Mesenchymal stem cell (in vitro differentiated cells and primary cell): ENCODE results near the gene XIRP2.
"Not testable (repeated sequence)": the region's sequence is repeated elsewhere in the genome, so short reads cannot be mapped to it uniquely, and the experiment has no call there.

Experiments used
- DNase-seq: peaks from one replicate; pipeline ENCODE4 v3.0.0-alpha.2; 2013
- H2AFZ ChIP-seq: one replicate; pipeline ENCODE4 v1.6.1; 2013; ENCODE audit warnings: low read depth, mild to moderate bottlenecking, control low read depth, inconsistent platforms, low read length, moderate library complexity
- H2AK5ac ChIP-seq: 2 replicates; pipeline ENCODE4 v1.6.1; 2013; ENCODE audit warnings: low read length, moderate library complexity, mild to moderate bottlenecking, inconsistent platforms; ENCODE audit not compliant: severe bottlenecking
- H2BK120ac ChIP-seq: one replicate; pipeline ENCODE4 v1.6.1; 2013; ENCODE audit warnings: low read depth, mild to moderate bottlenecking, inconsistent platforms, low read length, moderate library complexity
- H2BK12ac ChIP-seq, 2 experiments: one replicate each; pipeline ENCODE4 v1.6.1; 2013; ENCODE audit warnings: inconsistent platforms in 2 of 2, low read length in 2 of 2, mild to moderate bottlenecking in 2 of 2, moderate library complexity in 2 of 2, control low read depth in 1 of 2
- H2BK15ac ChIP-seq: one replicate; pipeline ENCODE4 v1.6.1; 2013; ENCODE audit warnings: mild to moderate bottlenecking, low read depth, inconsistent platforms; ENCODE audit not compliant: poor library complexity, severe bottlenecking
- H2BK5ac ChIP-seq: 2 replicates; pipeline ENCODE4 v1.6.1; 2013; ENCODE audit warnings: low read depth, mild to moderate bottlenecking, low read length, control low read depth, inconsistent platforms; ENCODE audit not compliant: poor library complexity, severe bottlenecking
- H3K14ac ChIP-seq, 2 experiments: one replicate each; pipeline ENCODE4 v1.6.1; 2013; ENCODE audit warnings: inconsistent platforms in 2 of 2, low read length in 2 of 2, control low read depth in 1 of 2, mild to moderate bottlenecking in 1 of 2, moderate library complexity in 1 of 2
- H3K18ac ChIP-seq, 2 experiments: one replicate each; pipeline ENCODE4 v1.6.1; 2013; ENCODE audit warnings: inconsistent platforms in 2 of 2, low read length in 2 of 2, control low read depth in 1 of 2, low read depth in 1 of 2, mild to moderate bottlenecking in 1 of 2
- H3K23ac ChIP-seq, 2 experiments: one replicate each; pipeline ENCODE4 v1.6.1; 2013; ENCODE audit warnings: inconsistent platforms in 2 of 2, low read length in 2 of 2, mild to moderate bottlenecking in 2 of 2, moderate library complexity in 2 of 2, control low read depth in 1 of 2
- H3K27ac ChIP-seq: 2 replicates; pipeline ENCODE4 v1.5.1; 2013; ENCODE audit warnings: mild to moderate bottlenecking, moderate library complexity, low read length, control low read depth, inconsistent platforms; ENCODE audit not compliant: poor library complexity, severe bottlenecking
- H3K27me3 ChIP-seq, 2 experiments: 2 replicates each; pipeline versions ENCODE4 v1.6.1 to v1.7.0; 2013; ENCODE audit warnings: low read length in 2 of 2, mild to moderate bottlenecking in 2 of 2, moderate library complexity in 2 of 2, control low read depth in 1 of 2, inconsistent platforms in 1 of 2; ENCODE audit not compliant: control insufficient read depth in 1 of 2, insufficient read depth in 1 of 2
- H3K36me3 ChIP-seq, 2 experiments: 2 replicates each; pipeline versions ENCODE4 v1.6.1 to v1.7.0; 2013; ENCODE audit warnings: low read length in 2 of 2, control low read depth in 1 of 2, inconsistent platforms in 1 of 2, low read depth in 1 of 2, mild to moderate bottlenecking in 1 of 2; ENCODE audit not compliant: insufficient read depth in 2 of 2, control insufficient read depth in 1 of 2
- H3K4ac ChIP-seq, 2 experiments: one replicate each; pipeline ENCODE4 v1.6.1; 2013; ENCODE audit warnings: inconsistent platforms in 2 of 2, low read length in 2 of 2, mild to moderate bottlenecking in 2 of 2, moderate library complexity in 2 of 2, control low read depth in 1 of 2, low read depth in 1 of 2
- H3K4me1 ChIP-seq: 2 replicates; pipeline ENCODE4 v1.6.1; 2013; ENCODE audit warnings: low read depth, low read length, control low read depth; ENCODE audit not compliant: control insufficient read depth, insufficient read depth
- H3K4me2 ChIP-seq: 2 replicates; pipeline ENCODE4 v1.6.1; 2013; ENCODE audit warnings: low read length, mild to moderate bottlenecking, inconsistent platforms; ENCODE audit not compliant: poor library complexity, severe bottlenecking
- H3K4me3 ChIP-seq, 2 experiments: 2 replicates each; pipeline versions ENCODE4 v1.5.1 to v1.7.0; 2013; ENCODE audit warnings: low read length in 2 of 2, mild to moderate bottlenecking in 2 of 2, control low read depth in 1 of 2, low read depth in 1 of 2; ENCODE audit not compliant: insufficient read depth in 1 of 2
- H3K79me1 ChIP-seq: replicated peaks from 2 replicates; pipeline ENCODE4 v1.6.1; 2013; ENCODE audit warnings: mild to moderate bottlenecking, control low read depth, low read length, inconsistent platforms; ENCODE audit not compliant: poor library complexity, severe bottlenecking
- H3K9ac ChIP-seq: 2 replicates; pipeline ENCODE4 v1.7.0; 2013; ENCODE audit warnings: mild to moderate bottlenecking, low read length, moderate library complexity
- H3K9me3 ChIP-seq: 2 replicates; pipeline ENCODE4 v1.7.0; 2013; ENCODE audit warnings: mild to moderate bottlenecking, low read length; ENCODE audit not compliant: control insufficient read depth
- H4K8ac ChIP-seq: one replicate; pipeline ENCODE4 v1.6.1; 2013; ENCODE audit warnings: inconsistent platforms, mild to moderate bottlenecking, low read length, moderate library complexity
- H4K91ac ChIP-seq: one replicate; pipeline ENCODE4 v1.6.1; 2013; ENCODE audit warnings: mild to moderate bottlenecking, low read length, inconsistent platforms
- WGBS: methylation state at CpG from one replicate; pipeline ENCODE4 v1.1.7; 2013; ENCODE audit warnings: mixed read lengths; 5-methylcytosine and 5-hydroxymethylcytosine counted together

XIRP2 gene

GRCh38 chr2:167103028-167103756 is 214.9 kb downstream of the XIRP2 start:
- Histone ChIP-seq H3K23ac (no peak overlapping the region), H2BK12ac (no peak overlapping the region), H3K27ac (no peak overlapping the region), H2BK120ac (no peak overlapping the region), H3K4ac (no peak overlapping the region), H2AK5ac (no peak overlapping the region), H3K27me3 (no peaks in the 10 kb centered on the region), H3K4me3 (no peak overlapping the region), H2BK5ac (no peak overlapping the region), H3K18ac (no peak overlapping the region), H3K79me1 (no peaks in the 10 kb centered on the region), H4K91ac (no peak overlapping the region), H2BK15ac (no peak overlapping the region), H3K36me3 (no peaks in the 10 kb centered on the region), H2AFZ (no peak overlapping the region), H3K9ac (no peak overlapping the region), H4K8ac (no peak overlapping the region), H3K14ac (no peak overlapping the region), H3K4me1 (no peaks in the 10 kb centered on the region), H3K4me2 (no peak overlapping the region), H3K9me3 (peaks cover 7% of the 10 kb centered on the region)
- 100% methylated on average over 3 of the region's 5 CpGs for WGBS
- DNase-seq = no peak

DNA sequence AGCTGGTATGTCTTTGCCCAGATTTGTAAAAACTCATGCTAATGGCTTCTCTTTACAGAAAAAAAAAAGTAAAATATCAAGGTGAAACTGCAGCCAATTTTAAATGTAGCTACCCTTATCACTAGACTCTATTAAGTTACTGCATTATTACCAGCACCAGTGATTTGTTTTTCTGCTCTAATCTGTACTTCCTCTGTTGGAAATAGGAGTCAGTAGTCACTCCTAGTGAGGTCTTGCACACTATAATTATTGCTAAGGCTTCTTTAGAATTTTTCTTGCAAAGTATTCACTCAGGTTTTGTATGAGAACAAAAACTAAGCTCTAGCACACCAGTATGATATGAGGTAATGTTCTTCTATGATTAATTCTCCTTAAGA is 215.5 kb downstream of the XIRP2 start:
- no peak overlapping the region for H3K27ac ChIP-seq
- no peak overlapping the region for H3K4me2 ChIP-seq
- no peak overlapping the region for H2BK120ac ChIP-seq
- H3K79me1 ChIP-seq = no peaks in the 10 kb centered on the region
- peaks cover 7% of the 10 kb centered on the region for H3K9me3 ChIP-seq
- no peaks in the 10 kb centered on the region for H3K27me3 ChIP-seq
- no peak overlapping the region for H2BK15ac ChIP-seq
- H3K18ac ChIP-seq = no peak overlapping the region
- no peak overlapping the region for H2BK12ac ChIP-seq
- H3K23ac ChIP-seq = no peak overlapping the region
- H2AK5ac ChIP-seq = no peak overlapping the region
- H4K91ac ChIP-seq = no peak overlapping the region
- no peak overlapping the region for H3K4ac ChIP-seq
- no peak overlapping the region for H2AFZ ChIP-seq
- no peak overlapping the region for H2BK5ac ChIP-seq
- no peak overlapping the region for H3K9ac ChIP-seq
- H3K4me3 ChIP-seq = no peak overlapping the region
- DNase-seq = no peak
- H4K8ac ChIP-seq = no peak overlapping the region
- no peak overlapping the region for H3K14ac ChIP-seq
- no peaks in the 10 kb centered on the region for H3K36me3 ChIP-seq
- H3K4me1 ChIP-seq = no peaks in the 10 kb centered on the region

- H3K27me3 ChIP-seq = no peaks in the 10 kb centered on the region
- no peak overlapping the region for H3K23ac ChIP-seq
- no peak overlapping the region for H2BK12ac ChIP-seq
- H3K4ac ChIP-seq = no peak overlapping the region
- H2BK120ac ChIP-seq = no peak overlapping the region
- no peaks in the 10 kb centered on the region for H3K4me1 ChIP-seq
- no peak overlapping the region for H3K18ac ChIP-seq
- WGBS = 79% methylated on average over 3 of the region's 3 CpGs
- no peak for DNase-seq
- H2AK5ac ChIP-seq = no peak overlapping the region
- no peak overlapping the region for H3K9ac ChIP-seq
- H2AFZ ChIP-seq = no peak overlapping the region
- H3K4me2 ChIP-seq = no peak overlapping the region
- no peak overlapping the region for H2BK5ac ChIP-seq
- H3K14ac ChIP-seq = no peak overlapping the region
- peaks cover 7% of the 10 kb centered on the region for H3K9me3 ChIP-seq
- H3K79me1 ChIP-seq = no peaks in the 10 kb centered on the region
- no peak overlapping the region for H4K8ac ChIP-seq
- H3K27ac ChIP-seq = no peak overlapping the region
- H3K36me3 ChIP-seq = no peaks in the 10 kb centered on the region
- H3K4me3 ChIP-seq = no peak overlapping the region
- no peak overlapping the region for H4K91ac ChIP-seq
- no peak overlapping the region for H2BK15ac ChIP-seq
Observed at GRCh38 chr2:167104691-167105090, 216.4 kb downstream of the XIRP2 start.

GRCh38 chr2:167109682-167110081 is 221.4 kb downstream of the XIRP2 start:
- not testable (repeated sequence) for H3K27ac ChIP-seq, H3K18ac ChIP-seq, DNase-seq, H3K9ac ChIP-seq, H2BK12ac ChIP-seq, H3K4ac ChIP-seq, H2BK15ac ChIP-seq, H4K8ac ChIP-seq, H3K23ac ChIP-seq, H3K4me2 ChIP-seq, H3K79me1 ChIP-seq, H4K91ac ChIP-seq, H2BK120ac ChIP-seq, H3K4me1 ChIP-seq, H3K27me3 ChIP-seq, H3K14ac ChIP-seq, H3K9me3 ChIP-seq, H2AK5ac ChIP-seq, H3K36me3 ChIP-seq, H3K4me3 ChIP-seq, H2BK5ac ChIP-seq
- H2AFZ ChIP-seq = peak overlapping the region; percentile 14
